Epithelial cell of alveolus of lung (primary cell): ENCODE measurements around the gene SMU1. TPM values are rescaled to one million over a fixed set of nuclear protein-coding genes. Genes with fewer than 3 reads are reported as not detected.

Experiments used
- total RNA-seq: library from RNA; depleted of rRNA; stranded (reverse); fragments of >200 nt; gene quantifications from 2 replicates; pipeline ENCODE4 v1.2.1, GENCODE V29; 2015

Gene SMU1
- 18.2 and 18.6 TPM in 2 replicates for total RNA-seq

GRCh38 chr9:33076046-33077004 lies at the start of gene SMU1:
Gene SMU1 (minus strand): TSS chr9:33076674. CDS start chr9:33076608, 66 bp downstream.

GRCh38 chr9:33024966-33025571 lies 51.4 kb downstream of the SMU1 start, which contains the start of gene DNAJA1:
Gene DNAJA1 (plus strand): TSS chr9:33025273. CDS start chr9:33026485, 1,212 bp downstream.

Other genes with a start within 250 kb of the SMU1 start
- 27.5 and 29.2 TPM in 2 replicates for gene APTX, start 75.0 kb downstream of the SMU1 start, total RNA-seq
- gene DNAJA1, start 51.4 kb downstream of the SMU1 start, total RNA-seq, result 98.1 and 149 TPM in 2 replicates
- 80.2 and 111 TPM in 2 replicates for gene B4GALT1, start 90.7 kb upstream of the SMU1 start, total RNA-seq
- gene SPINK4, start 163.5 kb upstream of the SMU1 start, total RNA-seq, result not detected in 2 replicates
- 26.2 and 29.5 TPM in 2 replicates for gene BAG1, start 188.0 kb upstream of the SMU1 start, total RNA-seq
- 58.4 and 61.3 TPM in 2 replicates for gene CHMP5, start 188.4 kb upstream of the SMU1 start, total RNA-seq
- 14.2 and 18.8 TPM in 2 replicates for gene NFX1, start 213.8 kb upstream of the SMU1 start, total RNA-seq